OCI-LY7 (cell line): Measurements from ENCODE around the gene PCDHGB6.

ENCODE experiments used
- CTCF ChIP-seq: fragments of 200-600 bp; sonication (generic); conservative IDR thresholded peaks from 2 replicates; pipeline ENCODE4 v1.5.1; 2014; ENCODE audit warnings: mild to moderate bottlenecking, antibody characterized with exemption, low read length, moderate library complexity, mixed read lengths
- EZH2phosphoT487 ChIP-seq: fragments of 200-600 bp; sonication (generic); IDR thresholded peaks from 2 replicates; pipeline ENCODE4 v1.6.1; 2018; ENCODE audit warnings: low read depth, borderline replicate concordance, mild to moderate bottlenecking, mixed run types, antibody characterized with exemption, low read length, moderate library complexity, mixed read lengths

- TF ChIP-seq CTCF (no peak), EZH2phosphoT487 (no peak)
Observed at GRCh38 chr5:141431286-141431685, 23.5 kb downstream of the PCDHGB6 start.
